Prostate gland (tissue), 2 donors: ENCODE measurements around the gene ALK. TPM values are rescaled to one million over a fixed set of nuclear protein-coding genes. Genes with fewer than 3 reads are reported as not detected.

ENCODE experiments used
- DNase-seq: peaks from one replicate; pipeline ENCODE4 v3.0.0-alpha.2; 2019; ENCODE audit warnings: low spot score
- H3K27ac ChIP-seq, 2 donors: fragments of 200-600 bp; sonication (generic); 2 replicates each; pipeline ENCODE4 v1.5.1; 2017 to 2019
- H3K27me3 ChIP-seq: fragments of 200-600 bp; sonication (generic); replicated peaks from 2 replicates; pipeline ENCODE4 v1.5.1; 2019; ENCODE audit not compliant: insufficient read depth
- H3K36me3 ChIP-seq, 2 donors: fragments of 200-600 bp; sonication (generic); 1 replicate in 1 of 2; 2 replicates in 1 of 2; pipeline versions ENCODE4 v1.5.1 to v1.8.1; 2017 to 2019
- H3K4me1 ChIP-seq: fragments of 200-600 bp; sonication (generic); replicated peaks from 2 replicates; pipeline ENCODE4 v1.5.1; 2019
- H3K4me3 ChIP-seq, 2 donors: fragments of 200-600 bp; sonication (generic); 2 replicates each; pipeline ENCODE4 v1.5.1; 2017 to 2019
- H3K9me3 ChIP-seq: fragments of 200-600 bp; sonication (generic); 2 replicates; pipeline ENCODE4 v1.5.1; 2017
- POLR2A ChIP-seq: fragments of 450-650 bp; IDR thresholded peaks from one replicate; pipeline ENCODE4 v1.6.1; 2016; ENCODE audit warnings: antibody characterized with exemption, mild to moderate bottlenecking
- POLR2AphosphoS5 ChIP-seq: sonication (generic); formaldehyde crosslinking; IDR thresholded peaks from one replicate; pipeline ENCODE4 v1.6.1; 2017; ENCODE audit warnings: antibody characterized with exemption
- WGBS: methylation state at CpG from one replicate; pipeline ENCODE4 v1.1.5; 2018; 5-methylcytosine and 5-hydroxymethylcytosine counted together
- intact Hi-C: fragments of 100-400 bp; cut with DNase I; formaldehyde crosslinking; loops from one replicate; pipeline ENCODE4 v1.14.2; 2022
- total RNA-seq, 2 donors: library from RNA; depleted of rRNA; stranded (reverse); fragments of >200 nt; gene quantifications; one replicate each; pipeline ENCODE4 v1.1.0, GENCODE V29; 2016
- TF ChIP-seq, protein P1 (sequence below), 4 experiments: fragments of 200-600 bp in 2 of 4; fragments of 450-650 bp in 2 of 4; sonication (generic) in 2 of 4; IDR thresholded peaks; 1 replicate in 3 of 4; 2 replicates in 1 of 4; pipeline ENCODE4 v1.5.1; 2016 to 2019; ENCODE audit warnings: antibody characterized with exemption in 4 of 4, mild to moderate bottlenecking in 2 of 4, moderate library complexity in 2 of 4

ALK gene
- total RNA-seq, 2 donors from 2014 or later, result 0.14 to 1.2 TPM

DNA sequence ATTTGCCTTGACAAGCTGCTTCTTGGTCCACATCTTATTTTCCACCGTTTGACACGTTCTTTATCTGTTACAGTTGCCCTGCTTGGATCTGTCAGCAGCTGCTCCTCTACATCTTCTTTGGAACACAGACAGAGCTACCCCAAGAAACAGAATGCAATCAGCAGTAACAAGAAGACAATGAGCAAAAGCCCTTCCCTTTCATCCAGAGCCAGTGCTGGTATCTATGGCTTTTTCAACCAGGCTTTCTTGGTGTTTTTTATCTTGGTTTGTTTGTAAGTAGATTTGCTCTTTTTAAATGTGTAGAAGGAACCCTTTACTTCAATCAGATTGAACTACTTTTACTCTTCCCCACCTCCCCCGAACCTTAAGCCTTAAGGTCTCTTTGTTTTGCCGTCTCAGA, 764.3 kb downstream of the ALK start:
- no peak for DNase-seq
- Histone ChIP-seq H3K27me3 (no peaks in the 10 kb centered on the region), H3K4me1 (no peaks in the 10 kb centered on the region), H3K27ac (no peak overlapping the region), H3K36me3 (no peaks in the 10 kb centered on the region), H3K4me3 (no peak overlapping the region), H3K9me3 (no peaks in the 10 kb centered on the region)
- no peak for TF ChIP-seq POLR2AphosphoS5
- TF ChIP-seq, protein P1, sequence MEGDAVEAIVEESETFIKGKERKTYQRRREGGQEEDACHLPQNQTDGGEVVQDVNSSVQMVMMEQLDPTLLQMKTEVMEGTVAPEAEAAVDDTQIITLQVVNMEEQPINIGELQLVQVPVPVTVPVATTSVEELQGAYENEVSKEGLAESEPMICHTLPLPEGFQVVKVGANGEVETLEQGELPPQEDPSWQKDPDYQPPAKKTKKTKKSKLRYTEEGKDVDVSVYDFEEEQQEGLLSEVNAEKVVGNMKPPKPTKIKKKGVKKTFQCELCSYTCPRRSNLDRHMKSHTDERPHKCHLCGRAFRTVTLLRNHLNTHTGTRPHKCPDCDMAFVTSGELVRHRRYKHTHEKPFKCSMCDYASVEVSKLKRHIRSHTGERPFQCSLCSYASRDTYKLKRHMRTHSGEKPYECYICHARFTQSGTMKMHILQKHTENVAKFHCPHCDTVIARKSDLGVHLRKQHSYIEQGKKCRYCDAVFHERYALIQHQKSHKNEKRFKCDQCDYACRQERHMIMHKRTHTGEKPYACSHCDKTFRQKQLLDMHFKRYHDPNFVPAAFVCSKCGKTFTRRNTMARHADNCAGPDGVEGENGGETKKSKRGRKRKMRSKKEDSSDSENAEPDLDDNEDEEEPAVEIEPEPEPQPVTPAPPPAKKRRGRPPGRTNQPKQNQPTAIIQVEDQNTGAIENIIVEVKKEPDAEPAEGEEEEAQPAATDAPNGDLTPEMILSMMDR (IDR thresholded peaks at IDR 0.05), result no peak
- TF ChIP-seq POLR2A, result no peak
- intact Hi-C loops, result no loop called here
- 72% methylated on average over 4 of the region's 4 CpGs for WGBS

DNA sequence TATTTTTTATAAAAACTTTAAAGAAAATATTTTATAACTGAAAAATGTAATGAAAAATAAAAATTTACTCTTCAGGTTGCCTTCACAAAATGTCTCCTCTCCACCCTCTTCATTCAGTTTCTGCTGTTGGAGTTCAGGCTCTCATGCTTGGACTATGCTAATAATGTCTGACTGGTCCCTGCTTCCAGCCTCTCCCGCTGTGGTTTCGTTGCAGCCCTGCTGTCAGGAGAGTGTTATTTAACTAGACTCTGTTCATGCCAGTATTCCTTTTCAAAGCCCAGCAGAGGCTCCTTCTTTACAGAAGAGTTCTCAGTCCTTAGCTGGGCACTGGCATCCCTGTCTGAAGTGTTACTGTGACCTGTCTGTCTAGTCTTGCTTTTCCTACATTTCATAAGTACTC, 765.8 kb downstream of the ALK start:
- Histone ChIP-seq H3K36me3 (no peaks in the 10 kb centered on the region), H3K27ac (no peak overlapping the region), H3K9me3 (no peaks in the 10 kb centered on the region), H3K4me3 (no peak overlapping the region), H3K27me3 (no peaks in the 10 kb centered on the region), H3K4me1 (no peaks in the 10 kb centered on the region)
- 74% methylated on average over 2 of the region's 2 CpGs for WGBS
- intact Hi-C loops, result no loop called here
- TF ChIP-seq, protein P1 (IDR thresholded peaks at IDR 0.05), result no peak
- TF ChIP-seq POLR2A (no peak), POLR2AphosphoS5 (no peak)
- no peak for DNase-seq

DNA sequence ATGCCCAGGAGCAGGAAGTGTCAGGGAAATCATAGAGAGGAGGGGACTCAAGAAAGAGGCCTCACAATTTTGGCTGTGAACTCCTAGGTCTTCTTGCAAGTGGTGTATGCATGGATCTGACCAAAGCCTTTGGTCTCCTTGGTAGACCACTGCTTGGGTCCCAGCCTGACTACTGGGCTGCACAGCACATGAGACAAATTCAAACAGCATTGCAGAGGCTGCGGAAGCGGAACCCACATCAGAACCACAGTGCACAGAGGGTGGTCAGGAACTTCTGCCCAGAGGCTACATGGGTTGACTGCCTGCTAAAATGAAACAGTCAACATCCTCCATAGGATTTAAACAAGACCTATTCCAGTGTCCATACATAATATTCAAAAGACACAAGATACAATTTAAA, 766.8 kb downstream of the ALK start:
- H3K4me1 ChIP-seq, result no peaks in the 10 kb centered on the region
- TF ChIP-seq, protein P1 (IDR thresholded peaks at IDR 0.05), result no peak
- TF ChIP-seq POLR2AphosphoS5 (no peak), POLR2A (no peak)
- H3K27ac ChIP-seq, result no peak overlapping the region
- H3K27me3 ChIP-seq, result no peaks in the 10 kb centered on the region
- no peaks in the 10 kb centered on the region for H3K9me3 ChIP-seq
- H3K36me3 ChIP-seq, result no peaks in the 10 kb centered on the region
- intact Hi-C loops, result no loop called here
- 100% methylated on average over 2 of the region's 2 CpGs for WGBS
- DNase-seq, result no peak
- H3K4me3 ChIP-seq, result no peak overlapping the region

DNA sequence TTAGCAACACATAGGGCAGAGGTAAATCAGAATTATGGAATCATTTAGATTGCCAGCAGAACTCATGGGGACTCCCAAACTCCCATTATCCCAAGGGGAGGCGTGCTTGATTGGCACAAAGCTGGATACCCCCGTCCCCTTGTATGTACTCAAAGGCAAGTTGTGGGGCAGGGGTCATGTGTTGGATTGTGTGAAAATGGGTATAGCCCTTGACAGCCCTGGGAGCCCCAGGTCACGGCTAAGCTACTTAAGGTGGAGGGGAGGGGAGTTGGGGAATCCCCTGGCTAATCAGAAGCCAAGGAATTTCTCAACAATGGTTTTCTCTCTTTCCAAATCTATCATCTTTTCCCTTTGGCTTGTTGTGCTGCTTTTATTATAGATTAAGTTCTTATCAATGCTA, 773.4 kb downstream of the ALK start:
- Histone ChIP-seq H3K36me3 (no peaks in the 10 kb centered on the region), H3K27me3 (no peaks in the 10 kb centered on the region), H3K27ac (no peak overlapping the region), H3K9me3 (no peaks in the 10 kb centered on the region), H3K4me3 (no peak overlapping the region), H3K4me1 (no peaks in the 10 kb centered on the region)
- WGBS, result 76% methylated on average over 3 of the region's 3 CpGs
- no peak for TF ChIP-seq POLR2AphosphoS5
- TF ChIP-seq POLR2A, result no peak
- TF ChIP-seq, protein P1 (IDR thresholded peaks at IDR 0.05), result no peak
- no peak for DNase-seq
- intact Hi-C loops, result no loop called here

DNA sequence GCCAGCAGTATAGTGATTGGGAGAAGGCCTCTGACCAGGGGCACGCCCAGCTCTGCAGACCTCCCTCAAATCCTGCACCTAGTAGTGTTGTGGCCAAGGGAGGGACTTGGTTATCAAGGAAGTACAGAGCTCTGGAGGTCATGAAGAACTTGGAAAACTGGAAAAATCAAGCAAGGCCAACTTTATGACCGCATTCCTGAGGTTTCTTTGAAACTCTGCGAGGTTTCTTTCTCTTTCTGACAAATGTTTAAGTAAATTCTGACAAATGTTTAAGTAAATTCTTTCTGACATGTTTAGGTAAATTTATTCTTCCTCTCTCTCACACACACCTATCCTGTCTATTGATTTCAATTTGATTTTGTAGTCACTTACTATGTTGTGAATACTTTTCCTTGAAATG, 775.2 kb downstream of the ALK start:
- no peaks in the 10 kb centered on the region for H3K4me1 ChIP-seq
- intact Hi-C loops, result no loop called here
- TF ChIP-seq POLR2AphosphoS5 (no peak), POLR2A (no peak)
- TF ChIP-seq, protein P1 (IDR thresholded peaks at IDR 0.05), result no peak

More for the DNA sequence above, 775.2 kb downstream of the ALK start:
- no peaks in the 10 kb centered on the region for H3K27me3 ChIP-seq
- no peak overlapping the region for H3K27ac ChIP-seq
- H3K4me3 ChIP-seq, result no peak overlapping the region
- H3K36me3 ChIP-seq, result no peaks in the 10 kb centered on the region
- H3K9me3 ChIP-seq, result no peaks in the 10 kb centered on the region
- WGBS, result 81% methylated on average over 3 of the region's 3 CpGs
- DNase-seq, result no peak
